ENCODE measurements around the gene UVRAG. TPM values are rescaled to one million over a fixed set of nuclear protein-coding genes. Genes with fewer than 3 reads are reported as not detected.

UVRAG gene
- total and polyA plus RNA-seq, 2 of the 13 experiments (the other 11 are each of a cell fraction or from before 2014, with no cell fraction given): 9.7 to 17.3 TPM

DNA sequence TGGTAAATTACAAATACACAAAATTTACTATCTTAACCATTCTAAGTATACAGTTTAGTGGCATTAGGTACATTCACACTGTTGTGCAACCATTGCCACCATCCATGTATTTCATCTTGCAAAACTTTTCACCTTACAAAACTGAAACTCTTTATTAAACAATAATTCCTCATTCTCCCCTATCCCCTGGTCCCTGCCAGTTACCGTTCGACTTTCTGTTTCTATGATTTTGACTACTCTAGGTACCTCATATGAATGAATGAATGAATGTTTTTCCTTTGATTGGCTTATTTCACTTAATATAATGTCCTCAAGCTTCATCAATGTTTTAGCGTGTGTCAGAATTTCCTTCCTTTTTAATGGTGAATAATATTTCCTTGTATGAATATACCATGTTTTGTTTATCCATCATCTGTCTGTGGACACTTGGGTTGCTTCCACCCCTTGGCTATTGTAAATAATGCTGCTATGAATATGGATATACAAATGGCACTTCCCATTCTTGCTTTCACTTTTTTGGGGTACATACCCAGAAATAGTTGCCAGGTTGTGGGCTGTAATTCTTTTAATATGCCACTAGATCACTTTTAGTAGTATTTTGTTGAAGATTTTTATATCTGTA lies 93.0 kb downstream of the UVRAG start:
- no peaks in the 10 kb centered on the region for H3K79me2 ChIP-seq (ENCODE audit: insufficient read depth, low read length)
- ATAC-seq (no peak), FAIRE-seq (peak; percentile 4), DNase-seq (ENCODE audit: low spot score) (no peak)
- no peak for TF ChIP-seq RARA (CRISPR knock-in tag; IDR thresholded peaks at IDR 0.05)
- no peak for TF ChIP-seq ZNF570 (CRISPR knock-in tag; IDR thresholded peaks at IDR 0.05; ENCODE audit: borderline replicate concordance)
- TF ChIP-seq, protein P1, sequence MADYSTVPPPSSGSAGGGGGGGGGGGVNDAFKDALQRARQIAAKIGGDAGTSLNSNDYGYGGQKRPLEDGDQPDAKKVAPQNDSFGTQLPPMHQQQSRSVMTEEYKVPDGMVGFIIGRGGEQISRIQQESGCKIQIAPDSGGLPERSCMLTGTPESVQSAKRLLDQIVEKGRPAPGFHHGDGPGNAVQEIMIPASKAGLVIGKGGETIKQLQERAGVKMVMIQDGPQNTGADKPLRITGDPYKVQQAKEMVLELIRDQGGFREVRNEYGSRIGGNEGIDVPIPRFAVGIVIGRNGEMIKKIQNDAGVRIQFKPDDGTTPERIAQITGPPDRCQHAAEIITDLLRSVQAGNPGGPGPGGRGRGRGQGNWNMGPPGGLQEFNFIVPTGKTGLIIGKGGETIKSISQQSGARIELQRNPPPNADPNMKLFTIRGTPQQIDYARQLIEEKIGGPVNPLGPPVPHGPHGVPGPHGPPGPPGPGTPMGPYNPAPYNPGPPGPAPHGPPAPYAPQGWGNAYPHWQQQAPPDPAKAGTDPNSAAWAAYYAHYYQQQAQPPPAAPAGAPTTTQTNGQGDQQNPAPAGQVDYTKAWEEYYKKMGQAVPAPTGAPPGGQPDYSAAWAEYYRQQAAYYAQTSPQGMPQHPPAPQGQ (CRISPR knock-in tag; IDR thresholded peaks at IDR 0.05; ENCODE audit: borderline replicate concordance): no peak
- TF ChIP-seq, protein P2, sequence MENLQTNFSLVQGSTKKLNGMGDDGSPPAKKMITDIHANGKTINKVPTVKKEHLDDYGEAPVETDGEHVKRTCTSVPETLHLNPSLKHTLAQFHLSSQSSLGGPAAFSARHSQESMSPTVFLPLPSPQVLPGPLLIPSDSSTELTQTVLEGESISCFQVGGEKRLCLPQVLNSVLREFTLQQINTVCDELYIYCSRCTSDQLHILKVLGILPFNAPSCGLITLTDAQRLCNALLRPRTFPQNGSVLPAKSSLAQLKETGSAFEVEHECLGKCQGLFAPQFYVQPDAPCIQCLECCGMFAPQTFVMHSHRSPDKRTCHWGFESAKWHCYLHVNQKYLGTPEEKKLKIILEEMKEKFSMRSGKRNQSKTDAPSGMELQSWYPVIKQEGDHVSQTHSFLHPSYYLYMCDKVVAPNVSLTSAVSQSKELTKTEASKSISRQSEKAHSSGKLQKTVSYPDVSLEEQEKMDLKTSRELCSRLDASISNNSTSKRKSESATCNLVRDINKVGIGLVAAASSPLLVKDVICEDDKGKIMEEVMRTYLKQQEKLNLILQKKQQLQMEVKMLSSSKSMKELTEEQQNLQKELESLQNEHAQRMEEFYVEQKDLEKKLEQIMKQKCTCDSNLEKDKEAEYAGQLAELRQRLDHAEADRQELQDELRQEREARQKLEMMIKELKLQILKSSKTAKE (CRISPR knock-in tag; IDR thresholded peaks at IDR 0.05; ENCODE audit: borderline replicate concordance): no peak
- no peak for TF ChIP-seq HNF4A (CRISPR knock-in tag; IDR thresholded peaks at IDR 0.05)
- TF ChIP-seq, protein P3, sequence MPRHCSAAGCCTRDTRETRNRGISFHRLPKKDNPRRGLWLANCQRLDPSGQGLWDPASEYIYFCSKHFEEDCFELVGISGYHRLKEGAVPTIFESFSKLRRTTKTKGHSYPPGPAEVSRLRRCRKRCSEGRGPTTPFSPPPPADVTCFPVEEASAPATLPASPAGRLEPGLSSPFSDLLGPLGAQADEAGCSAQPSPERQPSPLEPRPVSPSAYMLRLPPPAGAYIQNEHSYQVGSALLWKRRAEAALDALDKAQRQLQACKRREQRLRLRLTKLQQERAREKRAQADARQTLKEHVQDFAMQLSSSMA (CRISPR knock-in tag; IDR thresholded peaks at IDR 0.05): no peak
- TF ChIP-seq BORCS8-MEF2B (CRISPR knock-in tag; IDR thresholded peaks at IDR 0.05): no peak
- intact Hi-C loops (cut with micrococcal nuclease; ENCODE audit: unreplicated experiment) (no loop called here), in situ Hi-C loops (cut with HindIII; ENCODE audit: extremely low pct_ligation_motif_present, low pct_unique_long_range_greater_than_20kb) (no loop called here)
- no peaks in the 10 kb centered on the region for H3K4me1 ChIP-seq (ENCODE audit: insufficient read depth, low read length)
- H3K27me3 ChIP-seq (ENCODE audit: control insufficient read depth in 1 of 2, insufficient read depth in 2 of 2, low read length in 2 of 2): no peaks in the 10 kb centered on the region
- WGBS (ENCODE audit: low lambda C conversion rate): 98% methylated on average over 3 of the region's 3 CpGs
- no peak overlapping the region for H3K4me2 ChIP-seq (ENCODE audit: low read depth, low read length)
- BruUV-seq (replicated peaks): no TSS peak
- H3K4me3 ChIP-seq (replicated peaks in 1 of 3; ENCODE audit: insufficient read depth in 1 of 3, low read depth in 2 of 3, low read length in 3 of 3): no peak overlapping the region
- ChIA-PET CTCF (ENCODE audit: low intra/inter-chr PET ratio, low total read pairs) (no interaction called here), POLR2A (no interaction called here)
- H3K27ac ChIP-seq (ENCODE audit: extremely low read length, insufficient read depth, low read length): no peak overlapping the region
- peaks cover 0 to 7% of the 10 kb centered on the region in 2 experiments; a peak in 1 of 5 replicates for H3K36me3 ChIP-seq (replicated peaks in 1 of 2; ENCODE audit: control insufficient read depth in 1 of 2, insufficient read depth in 2 of 2, low read length in 2 of 2)
- 0 out of 2 replicates have a peak, but pooled peaks cover 2% of the 10 kb centered on the region for H4K20me1 ChIP-seq (ENCODE audit: insufficient read depth, low read length)
- no peak overlapping the region for H2AFZ ChIP-seq (ENCODE audit: low read length)
- no peak overlapping the region for H3K9ac ChIP-seq (ENCODE audit: insufficient read depth, low read depth, low read length)
- no peaks in the 10 kb centered on the region for H3K9me3 ChIP-seq (ENCODE audit: low read length)

All from HepG2 (cell line).